ENCODE measurements around the gene CIAO3. TPM values are rescaled to one million over a fixed set of nuclear protein-coding genes. Genes with fewer than 3 reads are reported as not detected.
"Not testable (repeated sequence)": the region's sequence is repeated elsewhere in the genome, so short reads cannot be mapped to it uniquely, and the experiment has no call there.

The CIAO3 gene
- total RNA-seq, 1 experiment from 2014 or later = 31.5 TPM

DNA sequence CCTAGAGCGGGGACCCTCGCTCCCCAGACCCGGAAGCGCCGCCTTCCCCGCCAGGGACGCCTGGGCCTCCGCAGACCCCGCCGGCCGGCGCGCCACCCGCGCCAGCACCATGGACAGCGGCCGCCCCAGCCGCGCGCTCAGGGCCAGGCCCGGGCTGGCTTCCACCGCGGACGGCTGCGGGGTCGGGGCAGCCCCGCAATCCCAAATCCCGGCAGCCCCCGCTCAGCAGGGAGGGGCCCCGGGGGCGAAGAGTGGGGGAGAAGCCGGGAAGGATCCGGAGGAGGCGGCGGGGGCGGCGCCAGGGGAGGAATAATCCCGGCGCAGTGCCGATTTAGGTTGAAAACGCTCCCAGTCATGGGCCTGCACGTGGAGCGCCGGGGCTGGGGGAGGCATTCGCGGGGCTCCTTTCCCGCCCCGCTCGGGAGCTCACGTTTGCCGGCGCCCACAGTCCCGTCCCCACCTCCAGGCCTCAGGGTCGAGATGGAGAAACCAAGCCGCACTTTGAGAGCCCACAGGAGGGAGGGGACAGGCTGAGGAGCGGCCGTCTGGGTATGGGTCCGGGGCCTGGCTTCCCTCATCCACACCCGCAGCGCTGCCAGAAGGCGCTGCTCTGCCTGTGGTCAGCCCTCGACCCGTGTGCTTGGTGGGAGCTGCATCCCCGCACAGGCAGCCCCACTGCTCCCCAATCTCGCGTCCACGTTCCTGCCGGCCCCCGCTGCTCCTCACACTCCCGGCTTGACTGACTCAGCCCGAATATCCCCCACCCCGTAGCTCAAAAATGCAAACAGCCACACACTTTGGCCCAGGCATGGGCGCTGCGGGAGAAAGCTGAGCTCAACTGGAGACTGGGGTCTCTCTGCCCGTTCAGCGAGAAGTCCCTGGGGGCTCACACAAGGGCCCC lies 39.9 kb downstream of the CIAO3 start:
- peaks cover 35% of the 10 kb centered on the region for H3K27me3 ChIP-seq

GRCh38 chr16:698911-699671 lies 41.7 kb downstream of the CIAO3 start:
- Histone ChIP-seq H3K9me3 (replicated peaks) (no peaks in the 10 kb centered on the region), H3K4me1 (no peaks in the 10 kb centered on the region), H3K27ac (no peak overlapping the region), H3K4me3 (no peak overlapping the region), H3K36me3 (no peaks in the 10 kb centered on the region), H3K27me3 (peaks cover 29% of the 10 kb centered on the region)
- DNase-seq = no peak

More for the DNA sequence above, 39.9 kb downstream of the CIAO3 start:
- H3K36me3 ChIP-seq = no peaks in the 10 kb centered on the region
- no peak overlapping the region for H3K4me3 ChIP-seq
- no peak for DNase-seq
- H3K9me3 ChIP-seq (replicated peaks) = no peaks in the 10 kb centered on the region
- H3K27ac ChIP-seq = no peak overlapping the region
- H3K4me1 ChIP-seq = no peaks in the 10 kb centered on the region

DNA sequence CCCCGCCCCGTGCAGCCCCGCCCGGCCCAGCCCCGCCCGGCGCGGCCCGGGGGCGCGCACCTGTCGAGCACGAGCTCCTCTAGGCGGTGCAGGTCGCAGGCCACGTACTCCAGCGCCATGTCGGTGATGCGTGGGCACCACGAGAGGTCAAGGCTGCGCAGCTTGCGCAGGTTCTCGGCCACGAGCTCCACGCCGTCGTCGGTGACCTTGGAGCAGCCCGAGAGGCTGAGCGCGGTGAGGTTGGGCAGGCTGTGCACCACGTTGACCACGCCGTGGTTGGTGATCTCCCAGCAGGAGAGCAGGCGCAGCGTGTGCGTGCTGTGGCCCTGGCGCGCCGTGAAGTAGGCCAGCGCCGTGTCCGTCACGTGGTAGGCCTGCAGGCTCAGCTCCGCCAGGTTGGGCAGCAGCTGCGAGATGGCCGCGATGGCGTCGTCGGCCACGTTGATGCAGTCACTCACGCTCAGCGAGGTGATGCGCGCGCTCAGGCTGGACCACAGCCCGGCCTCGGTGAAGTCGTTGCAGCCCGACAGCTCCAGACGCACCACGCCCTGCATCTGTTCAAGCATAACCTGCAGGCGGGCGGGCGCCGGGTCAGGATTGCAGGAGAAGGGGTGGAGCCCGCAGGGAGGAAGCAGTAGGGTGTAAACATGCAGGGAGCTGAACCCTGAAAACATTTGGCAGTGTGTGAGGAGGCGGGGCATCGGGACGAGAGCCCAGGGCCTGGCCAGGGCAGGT lies 45.3 kb downstream of the CIAO3 start:
- H3K4me3 ChIP-seq = peak overlapping the region; percentile 42
- no peaks in the 10 kb centered on the region for H3K27me3 ChIP-seq
- no peaks in the 10 kb centered on the region for H3K9me3 ChIP-seq (replicated peaks)
- peak; percentile 58 to 64 for DNase-seq
- H3K4me1 ChIP-seq = no peaks in the 10 kb centered on the region
- H3K36me3 ChIP-seq = no peaks in the 10 kb centered on the region
- no peak overlapping the region for H3K27ac ChIP-seq

DNA sequence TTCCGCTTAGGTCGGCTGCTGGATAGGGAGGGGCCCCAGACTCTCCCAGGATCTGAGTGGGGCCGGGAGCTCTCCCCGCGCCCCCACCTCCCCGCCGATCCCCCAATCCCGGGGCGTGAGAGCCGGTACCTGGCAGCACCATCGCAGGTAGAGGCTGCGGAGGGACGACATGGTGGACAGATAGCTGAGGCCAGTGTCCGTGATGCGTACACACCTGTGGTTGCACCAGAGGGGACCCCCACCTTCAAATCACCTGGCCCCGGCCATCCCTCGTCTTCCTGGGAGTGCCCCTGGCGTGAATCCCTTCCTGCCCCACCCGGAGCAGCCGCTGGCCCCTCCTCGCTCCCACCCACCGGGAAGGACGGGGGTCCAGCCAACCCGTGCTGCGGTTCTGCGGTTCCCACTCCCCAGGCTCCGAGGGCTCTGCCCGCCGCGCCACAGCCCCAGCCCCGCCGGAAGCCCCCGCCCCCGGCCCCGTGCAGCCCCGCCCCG lies 45.9 kb downstream of the CIAO3 start:
- no peaks in the 10 kb centered on the region for H3K27me3 ChIP-seq

DNA sequence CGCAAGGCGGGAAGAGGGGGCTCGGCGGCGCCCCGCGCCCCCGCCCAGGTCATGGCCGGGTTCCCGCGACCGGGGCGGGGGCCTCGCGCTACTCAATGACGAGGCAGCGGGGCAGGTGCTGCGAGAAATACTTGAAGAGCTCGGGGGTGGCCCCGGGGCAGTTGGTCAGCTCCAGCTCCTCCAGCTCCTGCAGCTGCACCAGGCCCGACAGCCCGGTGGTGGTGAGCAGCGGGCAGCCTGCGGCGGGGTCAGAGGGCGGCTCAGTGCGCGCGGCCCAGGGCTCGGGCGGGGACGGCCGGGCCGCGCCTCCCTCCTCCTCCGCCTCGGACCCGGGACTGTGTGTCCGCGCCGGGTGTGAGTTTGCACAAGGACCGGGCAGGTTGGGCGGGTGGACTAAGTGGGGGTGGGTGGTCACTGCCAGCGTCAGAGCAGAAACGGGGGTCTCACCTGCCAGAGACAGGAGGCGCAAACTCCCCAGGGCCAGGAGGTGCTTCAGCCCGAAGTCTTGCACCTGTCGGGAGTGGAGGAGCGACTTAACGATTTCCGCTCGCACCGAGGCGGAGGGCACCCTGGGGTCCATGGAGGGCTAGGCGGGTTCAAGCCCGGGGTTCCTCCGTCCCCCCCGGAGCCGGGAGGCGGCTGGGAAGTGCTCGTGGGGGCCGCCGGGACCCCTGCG lies 46.5 kb downstream of the CIAO3 start:
- Histone ChIP-seq H3K27me3 (no peaks in the 10 kb centered on the region), H3K27ac (no peak overlapping the region), H3K4me3 (no peak overlapping the region), H3K9me3 (replicated peaks) (no peaks in the 10 kb centered on the region), H3K36me3 (no peaks in the 10 kb centered on the region), H3K4me1 (no peaks in the 10 kb centered on the region)
- no peak for DNase-seq

More for the DNA sequence above, 45.9 kb downstream of the CIAO3 start:
- Histone ChIP-seq H3K27ac (no peak overlapping the region), H3K36me3 (no peaks in the 10 kb centered on the region), H3K4me3 (no peak overlapping the region), H3K9me3 (replicated peaks) (no peaks in the 10 kb centered on the region), H3K4me1 (no peaks in the 10 kb centered on the region)
- no peak for DNase-seq

- no peaks in the 10 kb centered on the region for H3K27me3 ChIP-seq
- no peaks in the 10 kb centered on the region for H3K9me3 ChIP-seq (replicated peaks)
- no peaks in the 10 kb centered on the region for H3K36me3 ChIP-seq
- no peaks in the 10 kb centered on the region for H3K4me1 ChIP-seq
- no peak for DNase-seq
- H3K27ac ChIP-seq = no peak overlapping the region
- no peak overlapping the region for H3K4me3 ChIP-seq
Measured at GRCh38 chr16:693766-694165, 47.0 kb downstream of the CIAO3 start.

- Histone ChIP-seq H3K27ac (no peak overlapping the region), H3K4me3 (no peak overlapping the region), H3K4me1 (no peaks in the 10 kb centered on the region), H3K36me3 (no peaks in the 10 kb centered on the region), H3K9me3 (replicated peaks) (no peaks in the 10 kb centered on the region), H3K27me3 (no peaks in the 10 kb centered on the region)
- no peak for DNase-seq
Measured at GRCh38 chr16:693364-693763, 47.4 kb downstream of the CIAO3 start.

DNA sequence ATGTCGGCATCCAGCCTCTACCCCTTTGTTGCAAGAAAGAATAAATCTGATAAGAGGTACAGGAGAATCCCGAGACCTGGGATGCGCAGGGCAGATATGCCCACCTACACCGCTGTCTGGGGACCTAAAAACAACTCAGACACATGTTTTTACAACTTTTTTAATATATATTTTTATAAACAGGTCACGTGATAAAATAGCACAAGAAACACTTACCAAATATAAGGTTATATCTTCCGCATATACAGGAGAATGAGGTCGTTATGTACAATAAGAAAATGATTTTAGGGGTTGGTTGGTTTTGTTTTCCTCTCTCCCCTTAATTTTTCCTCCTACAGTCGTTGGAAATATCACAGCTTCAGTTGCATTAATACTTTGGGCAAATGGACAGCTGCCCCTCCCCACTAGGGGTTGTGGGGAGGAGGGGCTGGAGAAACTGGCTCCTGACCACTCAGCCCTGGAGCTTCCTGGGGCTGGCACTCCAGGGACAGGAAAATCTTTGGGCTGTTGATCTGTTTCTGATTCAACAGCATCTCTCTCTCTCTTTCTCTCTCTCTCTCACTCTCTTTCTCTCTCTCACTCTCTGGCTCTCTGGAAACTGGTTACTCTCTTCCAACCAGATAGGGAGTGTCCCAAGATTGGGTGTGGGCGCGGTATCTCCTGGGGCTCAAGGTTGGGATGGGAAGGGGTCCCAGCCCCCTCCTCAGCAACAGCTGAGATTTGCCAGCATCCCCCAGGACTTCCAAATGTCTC lies 48.3 kb downstream of the CIAO3 start:
- Histone ChIP-seq H3K27me3 (no peaks in the 10 kb centered on the region), H3K9me3 (replicated peaks) (no peaks in the 10 kb centered on the region), H3K4me1 (no peaks in the 10 kb centered on the region), H3K27ac (no peak overlapping the region), H3K4me3 (no peak overlapping the region), H3K36me3 (no peaks in the 10 kb centered on the region)
- no peak for DNase-seq

DNA sequence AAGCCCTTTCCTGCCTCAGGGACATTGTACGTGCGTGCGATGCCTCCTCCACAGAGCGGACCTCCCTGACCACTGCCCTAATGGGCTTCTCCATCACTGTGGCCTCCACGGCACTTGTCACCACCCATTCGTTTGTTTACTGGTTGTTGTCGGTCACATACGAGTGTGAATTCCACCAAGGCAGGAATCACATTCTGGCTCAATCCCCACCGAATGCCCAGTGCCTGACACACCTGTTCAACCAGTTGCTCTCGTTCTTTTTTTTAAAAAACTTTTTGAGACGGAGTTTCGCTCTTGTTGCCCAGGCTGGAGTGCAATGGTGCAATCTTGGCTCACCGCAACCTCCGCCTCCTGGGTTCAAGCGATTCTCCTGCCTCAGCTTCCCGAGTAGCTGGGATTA lies 49.6 kb downstream of the CIAO3 start:
- not testable (repeated sequence) for H3K4me1 ChIP-seq; DNase-seq; H3K27ac ChIP-seq; H3K9me3 ChIP-seq (replicated peaks); H3K4me3 ChIP-seq; H3K27me3 ChIP-seq; H3K36me3 ChIP-seq

GRCh38 chr16:689175-689897 lies 51.5 kb downstream of the CIAO3 start:
- Histone ChIP-seq H3K9me3 (replicated peaks) (no peaks in the 10 kb centered on the region), H3K36me3 (peaks cover 3% of the 10 kb centered on the region; the same call in 1 of the 2 replicates), H3K4me3 (peak overlapping the region; percentile 72), H3K27ac (peak overlapping the region; percentile 57; the same call in 1 of the 2 replicates), H3K4me1 (no peaks in the 10 kb centered on the region), H3K27me3 (no peaks in the 10 kb centered on the region)
- DNase-seq = no peak

DNA sequence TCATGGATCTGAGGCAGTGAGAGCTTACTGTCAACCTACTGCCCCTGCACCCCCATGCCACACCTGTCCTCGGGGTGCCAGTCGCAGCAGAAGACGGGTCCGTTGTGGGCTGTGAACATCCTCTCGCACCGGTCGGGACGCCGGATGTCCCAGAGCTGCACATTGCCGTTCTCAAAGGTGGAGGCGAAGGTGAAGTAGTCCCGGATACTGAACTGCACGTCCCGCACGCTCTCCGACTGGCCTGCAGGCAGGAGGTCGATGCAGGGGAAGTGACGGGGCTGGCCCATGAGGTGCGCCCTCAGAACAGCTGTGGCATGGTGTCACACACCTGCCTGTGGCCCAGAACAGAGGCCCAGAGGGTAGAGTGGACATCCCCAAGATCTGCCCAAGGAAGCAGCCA lies 53.3 kb downstream of the CIAO3 start:
- Histone ChIP-seq H3K36me3 (peaks cover 10% of the 10 kb centered on the region), H3K9me3 (replicated peaks) (no peaks in the 10 kb centered on the region), H3K27me3 (no peaks in the 10 kb centered on the region), H3K4me1 (no peaks in the 10 kb centered on the region; the same call in 1 of the 2 replicates), H3K27ac (no peak overlapping the region), H3K4me3 (no peak overlapping the region)
- DNase-seq = no peak

- DNase-seq = no peak
- no peaks in the 10 kb centered on the region for H3K27me3 ChIP-seq
- no peak overlapping the region for H3K4me3 ChIP-seq
- H3K9me3 ChIP-seq (replicated peaks) = no peaks in the 10 kb centered on the region
- H3K4me1 ChIP-seq = peaks cover 5% of the 10 kb centered on the region
- peaks cover 18% of the 10 kb centered on the region for H3K36me3 ChIP-seq
- H3K27ac ChIP-seq = no peak overlapping the region
Measured at GRCh38 chr16:686459-687260, 54.1 kb downstream of the CIAO3 start.
